Fibroblast of the aortic adventitia (primary cell): ENCODE data around the gene CALCOCO1. TPM values are rescaled to one million over a fixed set of nuclear protein-coding genes. Genes with fewer than 3 reads are reported as not detected.

Experiments
- DNase-seq: peaks from one replicate; pipeline ENCODE4 v3.0.0-alpha.2; 2010; ENCODE audit warnings: low read depth
- H3K4me3 ChIP-seq: 2 replicates; pipeline ENCODE4 v1.5.1; 2011; ENCODE audit warnings: low read depth, mild to moderate bottlenecking, control low read depth, low read length, moderate library complexity
- CTCF ChIP-seq: IDR thresholded peaks from 2 replicates; pipeline ENCODE4 v1.5.1; 2011; ENCODE audit warnings: mild to moderate bottlenecking, low read length, control low read depth, inconsistent platforms; ENCODE audit not compliant: insufficient read depth
- total RNA-seq: library from RNA; depleted of rRNA; stranded (reverse); fragments of >200 nt; gene quantifications from 2 replicates; pipeline ENCODE4 v1.2.3, GENCODE V29; 2012; ENCODE audit warnings: low replicate concordance

The CALCOCO1 gene
- total RNA-seq, 1 donor = 96.2 TPM

- peak; percentile 81 for DNase-seq
- no peak overlapping the region for H3K4me3 ChIP-seq
- TF ChIP-seq CTCF = peak; percentile 95
These were observed 25.6 kb downstream of the CALCOCO1 start for GRCh38 chr12:53701518-53702264.

- no peak overlapping the region for H3K4me3 ChIP-seq
- DNase-seq = peak; percentile 18
- no peak for TF ChIP-seq CTCF
These were observed 26.7 kb downstream of the CALCOCO1 start for GRCh38 chr12:53700567-53700966.

- no peak for DNase-seq
- H3K4me3 ChIP-seq = no peak overlapping the region
- TF ChIP-seq CTCF = no peak
These were observed 27.6 kb downstream of the CALCOCO1 start for GRCh38 chr12:53699678-53700025.

GRCh38 chr12:53698948-53699677 is 28.1 kb downstream of the CALCOCO1 start:
- no peak overlapping the region for H3K4me3 ChIP-seq
- DNase-seq = no peak
- TF ChIP-seq CTCF = no peak

- no peak for DNase-seq
- H3K4me3 ChIP-seq = no peak overlapping the region
- no peak for TF ChIP-seq CTCF
These were observed 30.5 kb downstream of the CALCOCO1 start for GRCh38 chr12:53696655-53697331.

- TF ChIP-seq CTCF = no peak
- no peak overlapping the region for H3K4me3 ChIP-seq
- peak; percentile 54 for DNase-seq
These were observed 31.0 kb downstream of the CALCOCO1 start for GRCh38 chr12:53696285-53696654.
